ENCODE measurements around the gene FGD4. TPM values are rescaled to one million over a fixed set of nuclear protein-coding genes. Genes with fewer than 3 reads are reported as not detected.

The FGD4 gene
- total RNA-seq, 4 donors from 2014 or later, result 32.5 to 51.4 (median 38.8) TPM

DNA sequence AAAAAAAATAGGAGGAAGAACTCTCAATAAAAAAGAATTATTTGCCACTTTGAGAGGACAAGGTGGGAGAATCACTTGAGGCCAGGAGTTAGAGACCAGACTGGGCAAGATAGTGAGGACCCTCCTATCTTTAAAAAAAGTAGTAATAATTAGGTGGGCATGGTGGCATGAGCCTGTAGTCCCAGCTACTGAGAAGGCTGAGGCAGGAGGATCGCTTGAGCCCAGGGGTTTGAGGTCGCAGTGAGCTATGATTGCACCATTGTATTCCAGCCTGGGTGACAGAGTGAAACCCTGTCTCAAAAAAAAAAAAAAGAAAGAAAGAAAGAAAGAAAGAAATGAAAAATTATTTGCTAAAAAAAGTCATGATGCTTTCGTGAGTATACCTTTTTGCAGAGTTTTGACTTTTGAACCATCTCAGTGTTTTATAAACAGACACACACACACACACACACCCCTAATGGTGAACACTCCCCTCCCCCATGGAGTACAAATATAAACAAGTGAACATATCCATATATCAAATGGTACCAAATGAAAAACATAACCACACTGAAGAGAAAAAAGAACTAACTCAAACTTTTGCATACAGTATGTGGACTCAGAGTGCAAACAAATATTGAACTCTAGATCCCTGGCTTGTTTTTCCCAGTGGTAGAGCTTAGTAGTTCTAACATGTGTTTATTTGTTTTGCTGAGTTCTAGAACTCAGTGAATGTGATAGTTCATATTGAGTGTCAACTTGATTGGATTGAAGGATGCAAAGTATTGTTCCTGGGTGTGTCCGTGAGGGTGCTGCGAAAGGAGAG, 252.0 kb downstream of the FGD4 start:
- no peak for DNase-seq
- TF ChIP-seq, protein P1, sequence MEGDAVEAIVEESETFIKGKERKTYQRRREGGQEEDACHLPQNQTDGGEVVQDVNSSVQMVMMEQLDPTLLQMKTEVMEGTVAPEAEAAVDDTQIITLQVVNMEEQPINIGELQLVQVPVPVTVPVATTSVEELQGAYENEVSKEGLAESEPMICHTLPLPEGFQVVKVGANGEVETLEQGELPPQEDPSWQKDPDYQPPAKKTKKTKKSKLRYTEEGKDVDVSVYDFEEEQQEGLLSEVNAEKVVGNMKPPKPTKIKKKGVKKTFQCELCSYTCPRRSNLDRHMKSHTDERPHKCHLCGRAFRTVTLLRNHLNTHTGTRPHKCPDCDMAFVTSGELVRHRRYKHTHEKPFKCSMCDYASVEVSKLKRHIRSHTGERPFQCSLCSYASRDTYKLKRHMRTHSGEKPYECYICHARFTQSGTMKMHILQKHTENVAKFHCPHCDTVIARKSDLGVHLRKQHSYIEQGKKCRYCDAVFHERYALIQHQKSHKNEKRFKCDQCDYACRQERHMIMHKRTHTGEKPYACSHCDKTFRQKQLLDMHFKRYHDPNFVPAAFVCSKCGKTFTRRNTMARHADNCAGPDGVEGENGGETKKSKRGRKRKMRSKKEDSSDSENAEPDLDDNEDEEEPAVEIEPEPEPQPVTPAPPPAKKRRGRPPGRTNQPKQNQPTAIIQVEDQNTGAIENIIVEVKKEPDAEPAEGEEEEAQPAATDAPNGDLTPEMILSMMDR (IDR thresholded peaks at IDR 0.05), result no peak
- no peak for TF ChIP-seq POLR2A (IDR thresholded peaks at IDR 0.05)
- no peaks in the 10 kb centered on the region for H3K4me1 ChIP-seq
- H3K36me3 ChIP-seq, result no peaks in the 10 kb centered on the region
- H3K27ac ChIP-seq, result no peak overlapping the region
- no peaks in the 10 kb centered on the region for H3K27me3 ChIP-seq
- no peaks in the 10 kb centered on the region for H3K9me3 ChIP-seq
- H3K4me3 ChIP-seq (replicated peaks in 1 of 3), result no peak overlapping the region
- WGBS, 2 donors, result 91 to 96% methylated on average over 5 of the region's 5 CpGs
- intact Hi-C loops (cut with DNase I), result no loop called here

DNA sequence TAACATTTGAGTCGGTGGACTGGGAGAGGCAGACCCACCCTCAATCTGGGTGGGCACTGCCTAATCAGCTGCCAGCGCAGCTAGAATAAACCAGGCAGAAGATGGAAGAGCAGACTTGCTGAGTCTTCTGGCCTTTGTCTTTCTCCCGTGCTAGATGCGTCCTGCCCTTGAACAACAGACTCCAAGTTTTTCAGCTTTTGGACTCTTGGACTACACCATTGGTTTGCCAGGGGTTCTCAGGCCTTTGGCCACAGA, 252.5 kb downstream of the FGD4 start:
- Histone ChIP-seq H3K36me3 (no peaks in the 10 kb centered on the region), H3K27me3 (no peaks in the 10 kb centered on the region), H3K4me1 (no peaks in the 10 kb centered on the region), H3K4me3 (replicated peaks in 1 of 3) (no peak overlapping the region), H3K27ac (no peak overlapping the region), H3K9me3 (no peaks in the 10 kb centered on the region)
- DNase-seq, result no peak
- TF ChIP-seq POLR2A (IDR thresholded peaks at IDR 0.05), result no peak
- TF ChIP-seq, protein P1 (IDR thresholded peaks at IDR 0.05), result no peak
- WGBS, 2 donors, result 85 to 91% methylated on average over 4 of the region's 4 CpGs
- intact Hi-C loops (cut with DNase I), result no loop called here

DNA sequence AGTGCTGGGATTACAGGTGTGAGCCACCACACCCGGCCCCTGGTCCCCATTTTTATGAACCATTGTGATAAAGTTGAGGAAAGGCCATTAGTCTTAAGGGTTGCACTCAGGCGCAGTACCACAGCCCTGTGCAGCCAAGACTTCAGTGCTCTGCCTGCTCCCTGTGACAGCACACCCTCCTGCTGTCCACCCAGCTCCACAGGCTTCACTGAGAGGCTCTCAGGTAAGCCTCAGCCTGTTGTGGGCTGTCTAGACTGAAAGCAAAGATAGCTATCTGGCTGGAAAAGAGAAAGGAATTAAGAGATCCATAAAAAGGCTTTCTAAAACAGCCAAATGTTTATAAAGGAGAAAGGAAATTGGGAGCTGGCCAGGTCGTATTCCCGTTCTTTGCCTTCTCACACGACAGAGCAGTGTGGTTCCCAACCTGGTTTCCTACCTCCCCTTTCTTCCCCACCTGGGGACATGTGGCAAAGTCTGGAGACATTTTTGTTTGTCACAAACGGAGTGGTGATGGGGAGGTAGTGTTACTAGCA, 260.6 kb downstream of the FGD4 start:
- TF ChIP-seq, protein P1 (IDR thresholded peaks at IDR 0.05), result no peak
- no peak for TF ChIP-seq POLR2A (IDR thresholded peaks at IDR 0.05)
- Histone ChIP-seq H3K4me3 (replicated peaks in 1 of 3) (no peak overlapping the region), H3K9me3 (no peaks in the 10 kb centered on the region), H3K27me3 (no peaks in the 10 kb centered on the region), H3K4me1 (no peaks in the 10 kb centered on the region), H3K36me3 (no peaks in the 10 kb centered on the region), H3K27ac (peak overlapping the region in 1 of 3 donors; percentile 71)
- intact Hi-C loops (cut with DNase I), result loop anchor here (5.0 to 10.0 kb wide), 2 partner anchors 203 to 295 kb away; no protein-coding TSS in a partner anchor
- WGBS, 2 donors, result 46 to 48% methylated on average over 6 of the region's 6 CpGs
- no peak for DNase-seq

DNA sequence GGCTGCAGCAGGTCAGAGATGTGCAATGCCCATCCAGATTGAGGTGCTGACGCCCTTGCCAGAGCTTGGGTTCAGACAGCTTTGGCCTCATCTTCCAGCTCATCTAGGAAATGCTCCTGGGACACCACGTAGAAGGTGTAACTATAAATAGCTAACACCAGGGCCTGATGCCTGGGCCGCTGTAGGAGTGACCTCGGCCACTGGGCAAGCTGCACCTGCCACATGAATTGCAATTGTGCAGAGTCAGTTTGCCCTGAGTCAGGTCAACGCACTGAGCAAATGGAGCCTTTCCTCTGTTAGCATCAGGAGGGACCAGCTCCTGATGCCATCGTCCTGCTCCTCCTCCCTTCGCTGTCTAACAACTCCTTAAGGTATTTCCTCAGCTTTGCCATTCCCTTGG, 262.3 kb downstream of the FGD4 start:
- Histone ChIP-seq H3K27me3 (no peaks in the 10 kb centered on the region), H3K27ac (no peak overlapping the region), H3K4me3 (replicated peaks in 1 of 3) (no peak overlapping the region), H3K36me3 (no peaks in the 10 kb centered on the region), H3K9me3 (no peaks in the 10 kb centered on the region), H3K4me1 (no peaks in the 10 kb centered on the region)
- DNase-seq, result no peak
- TF ChIP-seq POLR2A (IDR thresholded peaks at IDR 0.05), result no peak
- TF ChIP-seq, protein P1 (IDR thresholded peaks at IDR 0.05), result no peak
- 91 to 100% methylated on average over 6 to 7 of the region's 7 CpGs for WGBS, 2 donors
- intact Hi-C loops (cut with DNase I), result loop anchor here (10.0 kb wide), 1 partner anchor 297 kb away; no protein-coding TSS in a partner anchor

DNA sequence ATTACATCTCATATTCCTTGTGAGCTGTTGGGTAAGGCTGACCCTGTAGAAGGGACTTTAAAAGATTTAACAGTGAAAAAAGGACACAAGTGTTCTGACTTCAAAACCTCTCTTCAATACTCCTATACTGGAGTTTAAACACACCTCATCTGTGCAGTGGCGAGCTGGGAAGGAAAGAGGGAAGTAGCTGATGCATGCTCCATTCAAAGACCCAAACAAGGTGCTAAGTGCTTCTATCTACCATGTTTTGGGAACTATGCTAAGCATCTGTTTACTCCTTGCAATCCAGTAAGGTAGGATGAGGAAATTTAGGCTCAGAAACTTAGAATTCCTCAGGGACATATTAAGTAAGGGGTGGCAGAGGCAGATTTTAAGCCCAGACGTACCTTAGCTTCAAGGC, 263.3 kb downstream of the FGD4 start:
- H3K4me1 ChIP-seq, result no peaks in the 10 kb centered on the region
- H3K4me3 ChIP-seq (replicated peaks in 1 of 3), result no peak overlapping the region
- no peak overlapping the region for H3K27ac ChIP-seq
- no peaks in the 10 kb centered on the region for H3K27me3 ChIP-seq
- no peak for DNase-seq
- H3K9me3 ChIP-seq, result no peaks in the 10 kb centered on the region
- intact Hi-C loops (cut with DNase I), result loop anchor here (10.0 kb wide), 1 partner anchor 298 kb away; no protein-coding TSS in a partner anchor
- no peaks in the 10 kb centered on the region for H3K36me3 ChIP-seq
- TF ChIP-seq, protein P1 (IDR thresholded peaks at IDR 0.05), result no peak
- TF ChIP-seq POLR2A (IDR thresholded peaks at IDR 0.05), result no peak
- 79 to 93% methylated on average over 2 of the region's 2 CpGs for WGBS, 2 donors
